Measurements from ENCODE around the gene MRPL38. TPM values are rescaled to one million over a fixed set of nuclear protein-coding genes. Genes with fewer than 3 reads are reported as not detected.

MRPL38 gene
- total RNA-seq, 2 experiments from 2014 or later = 148 to 161 TPM

DNA sequence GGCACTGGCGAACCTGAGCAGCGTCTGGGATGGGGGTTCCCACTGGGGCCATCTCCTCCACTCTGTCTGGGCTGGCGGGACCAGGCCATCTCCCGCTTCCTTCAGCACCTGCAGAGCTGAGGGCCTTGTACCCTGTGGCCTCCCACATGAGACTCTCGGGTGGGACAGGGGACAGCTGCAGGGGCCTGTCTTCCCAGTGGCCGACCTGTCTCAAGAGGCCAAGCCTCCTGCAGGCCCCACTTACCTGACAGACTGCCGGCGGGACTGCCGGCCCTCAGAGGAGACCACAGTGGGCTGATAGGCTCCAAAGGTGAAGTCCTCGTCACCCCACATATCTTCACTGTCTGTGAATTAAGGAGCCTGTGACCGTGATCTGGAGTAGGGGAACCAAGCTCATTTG lies 20.4 kb upstream of the MRPL38 start:
- Mint-ChIP-seq H3K9me3 (no peaks in the 10 kb centered on the region), H3K4me1 (no peaks in the 10 kb centered on the region), H3K27me3 (no peaks in the 10 kb centered on the region), H3K4me3 (no peak overlapping the region), H3K36me3 (no peaks in the 10 kb centered on the region), H3K27ac (no peak overlapping the region)
- no peak for DNase-seq

DNA sequence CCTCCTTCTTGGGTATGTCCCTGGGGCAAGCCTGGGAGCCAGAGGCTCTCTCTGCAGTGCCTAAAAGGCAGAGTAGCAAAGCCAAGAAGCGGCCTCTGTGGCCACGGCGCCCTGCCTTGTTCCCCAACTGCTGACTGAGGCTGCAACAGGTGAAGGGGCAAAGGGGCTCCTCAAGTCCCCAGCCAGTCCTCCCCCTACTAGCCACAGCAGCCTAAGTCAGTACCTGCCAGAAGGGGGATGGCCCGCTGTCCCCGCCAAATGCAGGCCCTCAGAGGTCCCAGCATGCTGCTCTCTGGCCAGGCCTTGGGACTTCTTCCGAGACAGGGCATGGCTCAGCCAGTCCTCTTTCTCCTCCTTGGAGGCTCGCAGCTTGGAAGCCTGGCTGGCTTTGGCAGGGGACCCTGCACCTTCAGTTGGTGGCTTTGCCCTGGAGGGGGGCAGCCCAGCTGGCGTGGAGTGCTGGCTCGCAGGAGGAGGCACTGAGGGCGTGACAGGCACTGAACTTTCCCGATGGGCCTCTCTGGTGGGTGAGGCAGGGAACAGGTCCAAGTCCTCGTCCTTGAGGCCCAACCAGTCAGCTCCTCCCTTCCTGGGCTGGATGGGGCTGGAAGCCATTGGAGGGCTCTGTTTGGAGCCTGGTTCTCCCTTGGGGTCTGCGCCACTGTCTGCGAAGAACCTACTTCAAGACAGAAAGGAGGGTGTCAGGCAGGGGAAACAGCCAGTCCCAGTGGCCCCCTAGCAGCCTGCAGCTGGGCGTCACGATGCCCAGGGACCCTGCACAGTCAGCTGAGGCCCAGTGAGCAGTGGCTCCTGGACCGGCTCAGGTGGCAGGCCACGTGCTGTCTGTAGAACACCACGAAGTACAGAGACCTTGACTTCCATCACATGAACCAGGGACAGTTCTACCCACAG lies 18.5 kb upstream of the MRPL38 start:
- no peaks in the 10 kb centered on the region for H3K4me1 Mint-ChIP-seq
- H3K9me3 Mint-ChIP-seq = no peaks in the 10 kb centered on the region
- H3K4me3 Mint-ChIP-seq = no peak overlapping the region
- peaks cover 1% of the 10 kb centered on the region for H3K36me3 Mint-ChIP-seq
- no peak overlapping the region for H3K27ac Mint-ChIP-seq
- DNase-seq = no peak
- H3K27me3 Mint-ChIP-seq = no peaks in the 10 kb centered on the region

DNA sequence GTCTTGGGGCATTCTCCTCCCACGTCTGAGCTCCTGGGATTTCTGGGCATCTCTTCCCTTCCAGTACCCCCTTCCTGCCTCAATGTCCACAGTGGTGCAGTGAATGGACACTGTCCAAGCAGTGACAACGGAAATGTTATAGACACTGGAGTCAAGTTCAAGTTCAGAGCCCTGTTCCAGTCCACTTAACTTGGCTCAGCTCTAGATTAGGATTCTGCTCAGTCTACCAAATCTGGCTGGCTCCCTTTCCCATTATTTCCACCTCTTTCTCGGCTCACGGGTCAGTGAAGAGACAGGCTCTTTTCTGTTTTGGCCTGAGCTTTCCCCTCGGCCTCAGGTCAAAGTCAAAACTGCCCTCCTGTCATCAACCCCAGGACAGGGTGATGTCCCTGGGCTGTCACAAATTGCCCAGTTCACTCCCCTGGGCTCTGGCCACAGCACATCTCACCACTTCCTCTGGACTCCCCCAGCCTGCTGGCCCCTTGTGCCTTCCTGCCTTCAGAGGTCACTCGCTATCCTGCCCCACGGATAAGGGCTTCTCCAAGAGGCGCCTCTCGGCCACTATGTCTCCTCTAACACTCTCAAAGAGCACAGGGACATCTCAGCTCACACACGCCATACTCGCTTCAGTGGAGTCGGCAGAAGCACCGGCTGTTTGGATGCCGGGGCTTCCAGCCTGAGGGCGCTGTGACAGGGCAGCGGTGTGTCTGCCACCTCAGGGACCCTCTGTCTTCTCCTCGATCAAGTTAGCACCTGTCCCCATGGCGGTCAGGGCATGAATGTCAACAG lies 17.7 kb upstream of the MRPL38 start:
- no peaks in the 10 kb centered on the region for H3K4me1 Mint-ChIP-seq
- H3K27ac Mint-ChIP-seq = no peak overlapping the region
- no peak overlapping the region for H3K4me3 Mint-ChIP-seq
- no peak for DNase-seq
- H3K27me3 Mint-ChIP-seq = no peaks in the 10 kb centered on the region
- H3K36me3 Mint-ChIP-seq = peaks cover 1% of the 10 kb centered on the region
- H3K9me3 Mint-ChIP-seq = no peaks in the 10 kb centered on the region

- DNase-seq = no peak
- H3K27ac Mint-ChIP-seq = no peak overlapping the region
Observed at GRCh38 chr17:75921596-75921995, 16.9 kb upstream of the MRPL38 start.

DNA sequence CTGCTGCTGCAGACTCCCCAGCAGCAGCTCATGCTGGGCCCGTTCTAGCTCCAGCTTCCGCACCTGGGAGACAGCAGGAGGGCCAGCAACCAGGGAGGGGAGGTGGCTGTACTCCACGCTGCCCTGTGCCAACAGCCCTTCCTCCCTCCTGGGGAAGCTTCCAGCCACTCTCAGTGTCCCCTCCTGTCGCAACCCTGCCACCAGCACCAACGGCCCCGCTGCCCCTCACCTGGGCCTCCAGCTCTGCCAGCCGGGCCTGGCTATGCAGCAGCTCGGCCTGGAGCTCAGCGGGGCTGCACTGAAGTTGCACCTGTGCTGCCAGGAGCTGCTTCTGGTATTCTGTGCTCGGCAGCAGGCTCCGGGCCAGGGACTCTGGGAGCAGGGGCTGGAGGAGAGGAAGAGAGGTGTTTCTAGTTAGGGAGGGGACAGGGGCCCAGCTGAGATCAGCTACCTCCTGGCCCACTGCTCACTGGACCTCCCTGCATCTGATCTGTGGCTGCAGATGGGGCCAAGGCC lies 15.4 kb upstream of the MRPL38 start:
- no peaks in the 10 kb centered on the region for H3K9me3 Mint-ChIP-seq
- no peaks in the 10 kb centered on the region for H3K27me3 Mint-ChIP-seq
- no peak overlapping the region for H3K27ac Mint-ChIP-seq
- H3K4me3 Mint-ChIP-seq = no peak overlapping the region
- H3K4me1 Mint-ChIP-seq = no peaks in the 10 kb centered on the region
- DNase-seq = no peak
- peaks cover 1% of the 10 kb centered on the region for H3K36me3 Mint-ChIP-seq

More at GRCh38 chr17:75921596-75921995, 16.9 kb upstream of the MRPL38 start:
- Mint-ChIP-seq H3K27me3 (no peaks in the 10 kb centered on the region), H3K4me1 (no peaks in the 10 kb centered on the region), H3K4me3 (no peak overlapping the region), H3K9me3 (no peaks in the 10 kb centered on the region), H3K36me3 (peaks cover 1% of the 10 kb centered on the region)

GRCh38 chr17:75919611-75920010 lies 14.9 kb upstream of the MRPL38 start:
- no peak for DNase-seq
- Mint-ChIP-seq H3K9me3 (no peaks in the 10 kb centered on the region), H3K27ac (no peak overlapping the region), H3K4me1 (no peaks in the 10 kb centered on the region), H3K4me3 (no peak overlapping the region), H3K27me3 (no peaks in the 10 kb centered on the region), H3K36me3 (peaks cover 1% of the 10 kb centered on the region)

GRCh38 chr17:75917917-75918445 lies 13.3 kb upstream of the MRPL38 start:
- H3K27ac Mint-ChIP-seq = no peak overlapping the region
- no peaks in the 10 kb centered on the region for H3K27me3 Mint-ChIP-seq
- H3K4me1 Mint-ChIP-seq = no peaks in the 10 kb centered on the region
- H3K4me3 Mint-ChIP-seq = no peak overlapping the region
- no peak for DNase-seq
- H3K36me3 Mint-ChIP-seq = peaks cover 3% of the 10 kb centered on the region
- H3K9me3 Mint-ChIP-seq = no peaks in the 10 kb centered on the region

GRCh38 chr17:75917141-75917916 lies 12.6 kb upstream of the MRPL38 start:
- no peaks in the 10 kb centered on the region for H3K4me1 Mint-ChIP-seq
- no peak overlapping the region for H3K27ac Mint-ChIP-seq
- no peaks in the 10 kb centered on the region for H3K27me3 Mint-ChIP-seq
- DNase-seq = no peak
- no peak overlapping the region for H3K4me3 Mint-ChIP-seq
- H3K36me3 Mint-ChIP-seq = peaks cover 3% of the 10 kb centered on the region
- no peaks in the 10 kb centered on the region for H3K9me3 Mint-ChIP-seq

- H3K9me3 Mint-ChIP-seq = no peaks in the 10 kb centered on the region
- no peak overlapping the region for H3K4me3 Mint-ChIP-seq
- DNase-seq = no peak
- H3K4me1 Mint-ChIP-seq = no peaks in the 10 kb centered on the region
- H3K27me3 Mint-ChIP-seq = no peaks in the 10 kb centered on the region
- H3K27ac Mint-ChIP-seq = no peak overlapping the region
- H3K36me3 Mint-ChIP-seq = peaks cover 3% of the 10 kb centered on the region
Observed at GRCh38 chr17:75915268-75915667, 10.6 kb upstream of the MRPL38 start.

- peaks cover 3% of the 10 kb centered on the region for H3K4me1 Mint-ChIP-seq
- H3K36me3 Mint-ChIP-seq = peaks cover 3% of the 10 kb centered on the region
- H3K9me3 Mint-ChIP-seq = no peaks in the 10 kb centered on the region
- H3K27ac Mint-ChIP-seq = no peak overlapping the region
- no peaks in the 10 kb centered on the region for H3K27me3 Mint-ChIP-seq
- DNase-seq = no peak
- H3K4me3 Mint-ChIP-seq = no peak overlapping the region
Observed at GRCh38 chr17:75914643-75915267, 10.1 kb upstream of the MRPL38 start.

DNA sequence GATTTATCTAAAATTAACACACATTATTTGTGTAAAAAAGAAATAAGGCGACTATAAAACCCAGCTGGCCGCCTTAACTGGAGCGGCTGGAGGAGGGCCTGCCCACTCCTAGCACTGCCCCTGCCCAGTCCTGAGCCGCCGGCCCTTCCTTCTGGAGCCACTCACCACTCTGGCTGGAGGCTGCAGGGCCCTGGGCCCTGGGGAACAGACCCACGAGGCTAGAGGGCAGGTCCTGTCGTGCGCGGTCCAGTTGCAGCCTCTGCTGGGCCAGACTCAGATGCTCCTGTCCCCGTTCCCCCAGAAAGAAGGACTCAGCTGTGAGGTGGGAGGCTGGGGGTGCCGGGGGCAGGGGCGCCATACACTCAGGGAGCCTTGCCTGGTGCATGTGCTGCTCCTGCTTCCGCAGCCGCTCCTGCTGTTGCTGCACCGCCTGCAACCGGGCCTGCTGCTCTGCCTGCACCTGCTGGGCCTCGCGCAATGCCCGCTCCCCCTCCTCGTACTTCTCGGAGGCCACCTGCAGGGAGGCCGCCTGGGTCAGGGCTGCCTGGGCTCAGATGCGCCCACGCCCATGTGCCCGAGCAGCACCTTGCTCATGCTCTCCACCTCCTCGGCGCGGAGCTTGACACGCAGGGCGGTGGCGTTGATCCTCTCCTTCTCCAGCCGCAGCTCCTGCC lies 9.0 kb upstream of the MRPL38 start:
- Mint-ChIP-seq H3K4me1 (peaks cover 5% of the 10 kb centered on the region), H3K27me3 (no peaks in the 10 kb centered on the region), H3K4me3 (no peak overlapping the region), H3K27ac (no peak overlapping the region), H3K9me3 (no peaks in the 10 kb centered on the region), H3K36me3 (peaks cover 3% of the 10 kb centered on the region)
- DNase-seq = no peak

GRCh38 chr17:75910699-75911098 lies 6.0 kb upstream of the MRPL38 start:
- no peak overlapping the region for H3K4me3 Mint-ChIP-seq
- no peak for DNase-seq
- peaks cover 11% of the 10 kb centered on the region for H3K4me1 Mint-ChIP-seq
- no peaks in the 10 kb centered on the region for H3K27me3 Mint-ChIP-seq
- H3K27ac Mint-ChIP-seq = no peak overlapping the region
- no peaks in the 10 kb centered on the region for H3K9me3 Mint-ChIP-seq
- peaks cover 2% of the 10 kb centered on the region for H3K36me3 Mint-ChIP-seq

DNA sequence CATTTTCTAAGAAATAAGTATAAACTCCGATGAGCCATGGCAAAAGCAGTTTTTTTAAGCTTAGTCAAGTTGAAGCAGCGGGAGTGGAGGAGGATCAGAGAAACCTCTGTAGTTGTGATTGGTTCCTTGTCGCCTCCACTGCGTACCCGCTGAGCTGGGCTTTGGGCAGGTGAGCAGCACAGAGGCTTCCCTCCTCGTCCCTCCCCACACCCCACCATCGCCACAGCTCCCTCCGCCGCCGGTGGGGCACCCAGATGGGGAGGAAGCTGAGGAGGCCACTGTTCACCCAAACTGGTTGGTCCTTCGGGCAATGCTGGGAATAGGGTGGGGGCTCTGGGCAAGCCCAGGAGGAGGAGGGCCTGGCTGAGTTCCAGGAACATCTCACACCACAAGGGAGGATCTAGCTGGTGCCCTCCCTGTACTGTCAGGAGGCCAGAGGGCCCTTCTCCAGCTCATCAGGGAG lies 5.2 kb upstream of the MRPL38 start:
- no peak overlapping the region for H3K4me3 Mint-ChIP-seq
- peak overlapping the region; percentile 29 for H3K27ac Mint-ChIP-seq
- no peak for DNase-seq

More for the DNA sequence above, 5.2 kb upstream of the MRPL38 start:
- Mint-ChIP-seq H3K4me1 (peaks cover 15% of the 10 kb centered on the region), H3K36me3 (peaks cover 2% of the 10 kb centered on the region), H3K9me3 (no peaks in the 10 kb centered on the region), H3K27me3 (no peaks in the 10 kb centered on the region)
